Inflammatory macrophage treated with lipopolysaccharide for 4 hours (primary cell): ENCODE results near the gene CNTNAP5.

ENCODE experiments used
- DNase-seq: peaks from one replicate; pipeline ENCODE4 v3.0.0-alpha.2; 2020

The CNTNAP5 gene

GRCh38 chr2:124571836-124572235 is 546.7 kb downstream of the CNTNAP5 start:
- no peak for DNase-seq

DNA sequence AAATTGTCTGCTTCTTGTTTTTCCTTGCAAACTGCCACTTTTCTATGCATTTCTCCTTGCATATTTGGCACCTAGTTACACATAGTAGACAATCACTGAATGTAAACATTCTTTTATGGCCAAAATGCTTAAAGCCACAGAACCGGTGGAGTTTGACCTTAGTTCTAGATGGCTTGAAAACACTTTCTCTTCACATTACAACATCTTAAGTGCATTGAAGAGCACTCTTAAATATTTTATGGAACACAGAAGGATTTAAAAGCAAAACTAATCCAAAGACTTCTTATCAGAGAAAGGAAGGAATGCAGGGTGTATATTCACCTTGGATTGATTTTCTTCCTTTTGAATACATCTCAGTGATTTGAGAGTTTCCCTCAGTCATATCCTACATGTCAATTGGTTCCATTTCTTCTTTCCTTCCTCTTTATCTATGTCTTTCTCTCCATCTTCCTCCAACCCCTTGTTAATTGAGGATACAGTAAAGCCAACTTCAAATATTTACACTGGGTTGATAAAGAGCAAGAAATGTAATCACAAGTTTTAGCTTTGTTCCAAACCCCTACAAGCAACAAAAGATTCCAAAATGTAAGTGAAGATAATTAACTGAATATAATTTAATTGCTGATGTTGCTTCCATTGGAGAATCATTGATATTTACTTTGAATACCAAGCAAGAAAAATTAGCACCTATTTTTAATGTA is 548.0 kb downstream of the CNTNAP5 start:
- DNase-seq = no peak

DNA sequence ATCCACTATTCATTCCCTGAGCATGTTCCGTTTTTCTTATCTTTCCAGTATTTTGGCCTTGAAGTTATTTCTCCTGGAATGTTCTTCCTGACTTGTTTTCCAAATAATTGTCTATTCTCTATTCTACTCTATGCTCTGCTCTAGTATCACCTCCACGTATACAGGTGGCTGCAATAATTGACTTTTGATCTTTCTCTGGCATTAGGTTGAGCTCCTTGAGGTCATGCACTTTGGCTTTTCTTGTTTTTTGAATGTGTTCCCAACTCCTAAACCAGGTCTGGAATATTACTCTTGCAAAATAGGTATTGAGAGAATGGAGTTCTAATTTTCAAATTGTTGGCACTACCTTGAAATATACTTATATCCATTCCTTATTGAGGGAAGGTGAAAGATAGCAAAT is 550.4 kb downstream of the CNTNAP5 start:
- no peak for DNase-seq

- no peak for DNase-seq
Observed at GRCh38 chr2:124580263-124580662, 555.2 kb downstream of the CNTNAP5 start.

GRCh38 chr2:124582387-124582786 is 557.3 kb downstream of the CNTNAP5 start:
- DNase-seq = no peak

DNA sequence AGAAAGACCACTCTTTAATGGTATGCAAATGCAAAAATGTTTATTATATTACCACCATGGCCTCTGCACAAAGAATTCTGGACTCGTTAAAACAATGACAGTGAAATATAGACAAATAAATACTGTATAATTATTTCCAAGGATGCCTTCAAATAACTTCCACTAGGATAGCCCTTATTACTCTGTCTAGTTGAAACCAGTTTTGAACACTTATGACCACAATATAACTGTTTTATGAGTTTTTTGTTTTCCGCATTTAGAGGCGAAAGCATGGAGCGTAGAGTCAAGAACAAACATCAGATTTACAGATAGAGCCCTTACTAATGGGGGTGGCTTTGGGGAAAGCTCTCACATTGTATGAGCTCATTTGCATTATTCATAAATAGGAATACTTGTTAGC is 559.5 kb downstream of the CNTNAP5 start:
- DNase-seq = no peak

DNA sequence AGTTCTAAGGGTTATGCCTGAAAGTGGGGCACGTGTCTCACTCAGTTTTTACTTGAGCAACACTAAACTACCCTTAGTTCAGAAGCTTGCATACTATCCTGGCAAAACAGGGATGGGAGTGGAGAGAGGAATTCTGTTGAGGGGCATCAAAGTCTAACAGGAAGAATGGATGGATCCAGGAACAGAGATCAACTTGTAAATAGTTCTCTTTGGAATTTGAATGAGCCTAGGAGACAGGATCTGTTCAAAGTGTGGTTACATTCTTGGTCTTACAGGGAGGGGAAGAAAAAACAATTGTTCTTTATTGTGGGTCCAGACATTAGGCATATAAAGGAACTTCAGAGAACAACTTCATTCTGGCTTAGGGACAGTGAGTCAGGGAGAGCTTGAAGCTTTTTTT is 560.2 kb downstream of the CNTNAP5 start:
- DNase-seq = no peak

DNA sequence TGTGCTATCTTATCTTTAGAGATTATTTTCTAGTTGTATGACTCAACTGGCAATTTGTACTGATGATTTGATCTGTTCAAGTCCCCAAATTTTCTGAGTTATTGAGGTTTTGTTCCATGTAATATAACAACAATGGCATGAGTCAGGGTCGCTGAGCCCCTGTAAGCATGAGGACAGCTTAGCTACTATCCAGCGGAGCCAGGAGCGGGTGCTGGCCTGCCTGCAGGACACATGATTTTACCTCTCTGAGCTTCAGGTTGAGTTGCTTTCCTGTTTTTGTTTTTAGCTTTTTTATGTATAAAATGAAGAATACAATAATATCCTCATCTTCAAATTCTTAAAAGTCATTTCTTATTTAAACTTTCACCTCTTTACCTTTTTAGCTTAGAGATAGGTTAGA is 561.1 kb downstream of the CNTNAP5 start:
- no peak for DNase-seq

- DNase-seq = no peak
Observed at GRCh38 chr2:124586835-124587234, 561.7 kb downstream of the CNTNAP5 start.

DNA sequence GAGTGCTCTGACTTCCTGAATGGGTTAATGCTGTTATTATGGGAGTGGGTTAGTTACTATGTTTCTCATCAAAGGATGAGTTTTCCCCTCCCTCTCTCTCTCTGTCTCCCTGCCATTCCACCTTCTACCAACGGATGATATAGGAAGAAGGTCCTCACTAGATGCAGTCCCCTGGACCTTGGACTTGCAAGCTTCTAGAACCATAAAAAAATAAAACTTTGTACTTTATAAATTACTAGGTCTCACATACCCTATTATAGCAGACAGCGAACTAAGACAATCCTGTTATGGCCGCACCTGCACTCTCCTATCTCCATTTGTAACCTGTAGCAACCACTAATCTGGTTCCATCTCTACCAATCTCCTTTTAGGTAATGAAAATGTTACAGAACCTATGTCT is 564.9 kb downstream of the CNTNAP5 start:
- DNase-seq = no peak

DNA sequence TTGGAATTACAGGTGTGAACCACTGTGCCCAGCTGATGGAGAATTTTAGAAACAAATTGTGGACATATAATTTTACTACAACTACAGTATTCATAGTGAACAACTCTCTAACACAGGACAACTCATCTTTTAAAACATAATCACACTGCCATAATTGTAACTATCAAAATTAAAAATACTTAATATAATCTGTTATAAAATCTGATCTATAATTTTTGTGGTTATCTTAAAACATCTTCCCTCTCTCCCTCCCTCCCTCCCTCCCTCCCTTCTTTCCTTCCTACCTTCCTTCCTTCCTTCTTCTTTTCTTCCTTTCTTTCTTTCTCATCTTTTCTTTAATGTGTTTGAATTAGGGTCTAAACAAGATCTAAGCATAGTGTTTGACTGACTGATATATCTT is 577.7 kb downstream of the CNTNAP5 start:
- DNase-seq = no peak

DNA sequence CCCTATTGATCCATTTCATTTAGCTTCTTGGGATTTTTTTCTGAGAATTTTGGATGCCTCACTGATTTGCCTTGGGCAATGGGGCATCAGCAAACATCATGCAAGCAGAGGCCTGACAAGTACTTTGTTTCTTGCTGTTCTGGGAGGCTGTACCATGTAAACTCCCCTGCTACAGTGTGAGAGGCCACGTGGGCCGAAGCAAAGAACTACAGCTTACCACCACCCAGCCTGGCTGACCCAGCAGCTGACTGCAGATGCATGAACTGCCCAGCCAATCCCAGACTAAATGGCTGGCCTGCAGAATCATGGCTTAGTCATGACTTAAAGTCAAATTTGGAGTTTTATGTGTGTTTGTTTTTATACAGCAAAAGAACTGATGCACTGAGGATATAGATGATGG is 579.9 kb downstream of the CNTNAP5 start:
- no peak for DNase-seq

DNA sequence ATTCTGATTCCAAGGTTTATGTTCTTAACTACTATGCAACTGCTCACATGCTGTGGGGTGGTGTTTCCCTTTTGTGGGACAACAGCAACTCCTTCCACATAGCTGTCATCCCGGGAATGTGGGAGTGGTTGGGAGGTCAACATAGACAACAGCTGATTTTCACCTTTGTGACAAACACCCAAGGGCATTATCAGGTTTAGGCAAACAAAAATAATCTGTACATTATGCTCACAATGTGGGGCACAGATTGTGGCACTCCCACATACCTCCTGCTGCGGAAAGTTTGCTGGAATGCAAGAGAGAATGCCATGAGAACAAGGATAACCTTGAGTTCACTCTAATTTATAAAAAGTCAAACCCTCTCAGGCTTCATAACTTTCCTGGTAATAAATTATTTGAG is 582.6 kb downstream of the CNTNAP5 start:
- no peak for DNase-seq

GRCh38 chr2:124609667-124610066 is 584.6 kb downstream of the CNTNAP5 start:
- DNase-seq = no peak

GRCh38 chr2:124610141-124610540 is 585.1 kb downstream of the CNTNAP5 start:
- DNase-seq = no peak

DNA sequence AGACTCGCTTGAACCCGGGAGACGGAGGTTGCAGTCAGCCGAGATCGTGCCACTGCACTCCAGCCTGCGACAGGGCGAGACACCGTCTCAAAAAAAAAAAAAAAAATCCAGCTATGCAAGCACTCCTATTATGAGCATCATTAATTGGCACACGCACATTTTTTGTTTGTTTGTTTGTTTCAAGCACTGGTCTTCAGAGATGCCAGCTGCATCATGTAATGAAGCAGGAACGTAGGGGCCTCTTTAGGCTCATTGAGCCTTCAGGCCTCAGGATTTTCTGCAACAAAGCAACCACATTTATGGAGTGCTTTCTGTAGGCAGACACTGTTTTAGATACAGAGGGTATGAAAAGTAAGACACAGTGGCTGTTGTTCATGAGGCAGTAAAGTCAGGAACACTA is 585.8 kb downstream of the CNTNAP5 start:
- no peak for DNase-seq

DNA sequence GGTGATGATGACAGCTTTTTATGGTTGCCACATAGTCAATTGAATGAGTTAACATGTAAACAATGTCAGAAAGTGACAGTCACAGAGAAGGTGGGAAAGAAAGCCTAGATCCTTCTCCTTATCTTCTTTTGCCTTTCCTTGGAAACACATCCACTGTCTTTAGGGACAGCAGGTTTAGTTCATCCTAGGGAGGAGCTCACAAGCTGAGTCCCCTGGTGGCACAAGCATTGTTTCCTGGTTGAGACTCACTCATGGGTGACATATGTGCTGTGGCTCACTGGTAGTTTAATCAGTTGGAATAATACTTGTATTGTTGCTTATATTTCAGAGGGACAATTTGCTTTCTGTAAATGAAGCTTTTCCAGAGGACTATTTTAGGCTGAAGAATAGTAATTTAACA is 598.5 kb downstream of the CNTNAP5 start:
- no peak for DNase-seq

- no peak for DNase-seq
Observed at GRCh38 chr2:124625561-124625960, 600.5 kb downstream of the CNTNAP5 start.

DNA sequence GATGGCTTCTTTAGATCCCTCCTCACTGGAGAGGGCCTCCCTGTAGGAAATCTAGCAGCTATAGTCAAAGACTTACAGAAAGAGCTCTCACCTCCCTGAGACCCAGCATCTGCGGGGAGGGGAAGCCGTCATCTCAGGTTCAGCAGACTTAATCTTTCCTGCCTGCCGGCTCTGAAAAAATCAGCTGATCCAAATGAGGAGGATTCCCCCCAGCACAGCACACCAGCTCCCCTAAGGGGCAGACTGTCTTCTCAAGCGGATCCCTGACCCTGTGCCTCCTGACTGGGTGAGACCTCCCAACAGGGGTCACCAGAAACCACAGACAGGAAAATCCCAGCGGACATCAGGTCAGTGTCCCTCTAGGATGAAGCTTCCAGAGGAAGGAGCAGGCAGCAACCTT is 601.9 kb downstream of the CNTNAP5 start:
- DNase-seq = no peak

GRCh38 chr2:124633812-124634211 is 608.7 kb downstream of the CNTNAP5 start:
- DNase-seq = no peak

- DNase-seq = no peak
Observed at GRCh38 chr2:124639524-124639923, 614.4 kb downstream of the CNTNAP5 start.

GRCh38 chr2:124640221-124640750 is 615.2 kb downstream of the CNTNAP5 start:
- DNase-seq = no peak

- no peak for DNase-seq
Observed at GRCh38 chr2:124646166-124646815, 621.2 kb downstream of the CNTNAP5 start.

DNA sequence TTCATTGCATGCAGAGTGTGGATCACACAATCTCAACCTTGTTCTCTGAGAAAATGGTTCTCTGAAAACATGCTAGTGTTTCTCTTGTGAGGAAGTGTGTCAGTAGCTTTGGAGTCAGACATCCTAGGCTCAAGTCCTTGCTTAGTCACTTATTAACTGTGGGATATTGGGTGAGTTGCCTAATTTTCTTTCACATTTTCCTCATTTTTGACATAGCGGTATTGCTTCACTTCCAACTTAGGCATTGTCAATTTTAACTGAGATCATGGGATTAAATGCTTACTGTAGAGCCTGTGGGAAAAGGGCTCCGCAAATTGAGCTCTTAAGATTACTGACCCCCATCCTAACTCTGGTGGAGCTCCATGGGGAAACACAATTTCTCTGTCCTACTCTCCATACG is 622.2 kb downstream of the CNTNAP5 start:
- DNase-seq = no peak

DNA sequence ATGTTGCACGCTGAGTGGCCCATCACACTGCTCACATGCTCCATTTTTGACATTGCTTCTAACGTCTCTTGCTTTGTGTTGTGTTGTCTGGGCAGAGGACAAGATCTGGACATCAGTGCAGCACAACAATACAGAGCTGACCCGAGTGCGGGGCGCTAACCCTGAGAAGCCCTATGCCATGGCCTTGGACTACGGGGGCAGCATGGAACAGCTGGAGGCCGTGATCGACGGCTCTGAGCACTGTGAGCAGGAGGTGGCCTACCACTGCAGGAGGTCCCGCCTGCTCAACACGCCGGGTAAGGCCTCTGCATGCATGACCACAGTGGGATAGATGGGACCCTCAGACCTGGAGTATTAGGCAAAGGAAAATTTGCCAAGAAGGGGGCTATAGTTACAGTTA is 622.6 kb downstream of the CNTNAP5 start:
- DNase-seq = no peak
